GM12875 (cell line): ENCODE results near the gene KCNE5.
"Not testable (repeated sequence)": the region's sequence is repeated elsewhere in the genome, so short reads cannot be mapped to it uniquely, and the experiment has no call there.

Experiments used
- H3K4me3 ChIP-seq: one replicate; pipeline ENCODE4 v1.5.1; 2011; ENCODE audit warnings: low read depth, low read length, control low read depth
- TF ChIP-seq, protein P1 (sequence below): IDR thresholded peaks from 2 replicates; pipeline ENCODE4 v1.5.1; 2011; ENCODE audit warnings: low read depth, mild to moderate bottlenecking, control low read depth, inconsistent platforms, low read length, moderate library complexity, borderline replicate concordance; ENCODE audit not compliant: insufficient read depth

Gene KCNE5

DNA sequence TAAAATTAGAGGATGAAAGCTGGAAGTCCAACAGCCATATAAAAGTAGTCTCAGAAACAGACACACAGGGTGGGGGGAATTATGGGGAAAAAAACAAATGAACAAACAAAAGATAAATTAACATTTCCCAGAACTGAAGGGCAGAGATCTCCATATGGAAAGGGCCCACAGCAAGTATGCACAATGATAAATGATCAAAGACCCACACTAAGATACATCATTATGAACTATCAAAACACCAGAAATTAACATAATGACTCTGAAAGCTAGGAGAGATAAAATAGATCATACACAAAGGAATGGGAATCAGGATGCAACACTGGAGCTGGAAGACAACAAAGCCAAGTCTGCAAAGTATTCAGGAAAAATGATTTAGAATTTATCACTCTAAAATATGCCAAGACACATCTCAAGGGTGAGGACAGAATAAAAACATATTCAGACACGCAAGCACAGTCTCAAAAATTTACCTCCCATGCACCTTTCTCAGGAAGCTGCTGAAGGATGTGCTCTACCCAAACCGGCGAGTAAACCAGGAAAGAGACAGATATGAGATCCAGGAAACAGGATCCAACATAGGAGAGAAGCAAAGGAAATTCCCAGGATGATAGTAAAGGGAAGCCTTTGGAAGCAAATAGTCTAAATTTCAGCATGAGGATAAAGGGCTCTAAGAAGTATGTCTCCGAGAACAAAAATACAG is 30.7 kb upstream of the KCNE5 start:
- H3K4me3 ChIP-seq = no peak overlapping the region
- TF ChIP-seq, protein P1, sequence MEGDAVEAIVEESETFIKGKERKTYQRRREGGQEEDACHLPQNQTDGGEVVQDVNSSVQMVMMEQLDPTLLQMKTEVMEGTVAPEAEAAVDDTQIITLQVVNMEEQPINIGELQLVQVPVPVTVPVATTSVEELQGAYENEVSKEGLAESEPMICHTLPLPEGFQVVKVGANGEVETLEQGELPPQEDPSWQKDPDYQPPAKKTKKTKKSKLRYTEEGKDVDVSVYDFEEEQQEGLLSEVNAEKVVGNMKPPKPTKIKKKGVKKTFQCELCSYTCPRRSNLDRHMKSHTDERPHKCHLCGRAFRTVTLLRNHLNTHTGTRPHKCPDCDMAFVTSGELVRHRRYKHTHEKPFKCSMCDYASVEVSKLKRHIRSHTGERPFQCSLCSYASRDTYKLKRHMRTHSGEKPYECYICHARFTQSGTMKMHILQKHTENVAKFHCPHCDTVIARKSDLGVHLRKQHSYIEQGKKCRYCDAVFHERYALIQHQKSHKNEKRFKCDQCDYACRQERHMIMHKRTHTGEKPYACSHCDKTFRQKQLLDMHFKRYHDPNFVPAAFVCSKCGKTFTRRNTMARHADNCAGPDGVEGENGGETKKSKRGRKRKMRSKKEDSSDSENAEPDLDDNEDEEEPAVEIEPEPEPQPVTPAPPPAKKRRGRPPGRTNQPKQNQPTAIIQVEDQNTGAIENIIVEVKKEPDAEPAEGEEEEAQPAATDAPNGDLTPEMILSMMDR = no peak

DNA sequence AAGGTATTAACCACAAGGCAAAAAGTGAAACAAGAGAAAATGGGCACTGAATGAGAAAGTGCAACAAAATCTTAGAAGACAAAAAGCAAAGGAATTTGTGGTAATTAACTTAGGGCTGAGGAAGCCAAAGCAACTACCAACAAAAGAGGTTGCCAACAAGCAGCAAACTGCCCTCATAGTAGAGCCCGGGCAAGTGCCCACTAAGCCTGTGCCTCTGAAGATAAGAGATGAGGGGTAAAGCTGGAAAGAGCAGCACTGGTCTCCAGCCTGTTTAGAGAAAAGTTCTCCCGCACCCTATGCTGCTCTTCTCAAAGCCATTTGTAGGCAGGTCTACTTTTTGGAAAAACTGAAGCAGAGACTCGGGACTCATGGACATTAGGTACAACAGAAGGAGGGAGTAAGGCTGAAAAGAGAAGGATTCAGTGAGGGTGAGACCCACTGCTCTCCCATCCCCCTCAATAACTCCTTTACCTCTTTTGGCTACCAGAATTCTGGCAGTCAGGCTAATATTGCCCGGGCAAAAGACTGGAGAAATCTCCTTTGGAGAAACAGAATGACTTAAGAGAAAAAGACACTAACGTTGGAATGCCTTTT is 29.6 kb upstream of the KCNE5 start:
- H3K4me3 ChIP-seq = no peak overlapping the region
- TF ChIP-seq, protein P1 = no peak

DNA sequence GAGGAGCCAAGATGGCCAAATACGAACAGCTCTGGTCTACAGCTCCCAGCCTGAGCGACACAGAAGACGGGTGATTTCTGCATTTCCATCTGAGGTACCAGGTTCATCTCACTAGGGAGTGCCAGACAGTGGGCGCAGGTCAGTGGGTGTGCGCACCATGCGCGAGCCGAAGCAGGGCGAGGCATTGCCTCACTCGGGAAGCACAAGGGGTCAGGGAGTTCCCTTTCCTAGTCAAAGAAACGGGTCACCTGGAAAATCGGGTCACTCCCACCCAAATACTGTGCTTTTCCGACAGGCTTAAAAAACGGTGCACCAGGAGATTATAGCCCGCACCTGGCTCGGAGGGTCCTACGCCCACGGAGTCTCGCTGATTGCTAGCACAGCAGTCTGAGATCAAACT is 19.7 kb upstream of the KCNE5 start:
- not testable (repeated sequence) for H3K4me3 ChIP-seq

DNA sequence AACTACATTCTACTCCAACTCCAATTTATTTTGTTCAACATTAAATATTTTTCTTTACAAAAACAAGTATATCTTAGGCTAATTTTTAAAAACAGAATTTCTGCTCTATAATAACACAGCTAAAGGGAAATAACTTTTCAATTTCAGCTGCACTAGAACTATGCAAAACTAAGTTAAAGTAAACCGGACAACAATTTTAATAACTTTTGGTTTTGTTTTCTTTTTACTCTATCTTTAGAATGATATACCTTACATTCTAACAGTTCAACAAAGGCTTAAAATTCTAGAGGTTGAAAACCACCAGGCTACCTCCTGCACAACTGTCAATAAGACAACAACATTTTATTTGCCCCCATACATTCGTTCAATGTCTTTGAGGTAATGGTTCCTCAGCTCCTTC is 18.7 kb upstream of the KCNE5 start:
- no peak overlapping the region for H3K4me3 ChIP-seq

DNA sequence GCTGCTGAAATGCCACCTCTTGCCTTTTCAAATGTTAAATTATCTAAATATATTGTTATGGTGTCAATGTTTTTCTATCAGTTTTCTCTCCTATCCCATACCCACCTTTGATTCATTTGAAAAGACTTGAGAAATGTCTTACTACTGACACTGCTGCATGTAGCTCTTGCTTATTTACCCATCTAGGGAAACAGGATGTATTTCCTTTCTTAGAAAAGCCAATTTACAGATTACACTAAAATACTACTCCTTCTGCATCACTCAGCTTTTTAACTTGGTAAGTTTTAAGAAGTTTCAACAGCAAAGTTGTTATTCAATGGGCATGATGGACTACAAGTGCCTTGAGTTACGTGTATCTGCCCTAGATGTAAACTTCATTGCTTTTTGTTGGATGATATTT is 13.2 kb upstream of the KCNE5 start:
- H3K4me3 ChIP-seq = no peak overlapping the region
- TF ChIP-seq, protein P1 = no peak

More for the DNA sequence above, 18.7 kb upstream of the KCNE5 start:
- TF ChIP-seq, protein P1 = no peak

DNA sequence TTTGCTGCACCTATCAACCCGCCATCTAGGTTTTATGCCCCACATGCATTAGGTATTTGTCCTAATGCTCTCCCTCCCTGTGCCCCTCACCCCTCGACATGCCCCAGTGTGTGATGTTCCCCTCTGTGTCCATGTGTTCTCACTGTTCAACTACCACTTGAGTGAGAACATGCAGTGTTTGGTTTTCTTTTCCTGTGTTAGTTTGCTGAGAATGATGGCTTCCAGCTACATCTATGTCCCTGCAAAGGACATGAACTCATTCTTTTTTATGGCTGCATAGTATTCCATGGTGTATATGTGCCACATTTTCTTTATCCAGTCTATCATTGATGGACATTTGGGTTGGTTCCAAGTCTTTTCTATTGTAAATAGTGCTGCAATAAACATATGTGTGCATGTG is 12.5 kb upstream of the KCNE5 start:
- H3K4me3 ChIP-seq = not testable (repeated sequence)

DNA sequence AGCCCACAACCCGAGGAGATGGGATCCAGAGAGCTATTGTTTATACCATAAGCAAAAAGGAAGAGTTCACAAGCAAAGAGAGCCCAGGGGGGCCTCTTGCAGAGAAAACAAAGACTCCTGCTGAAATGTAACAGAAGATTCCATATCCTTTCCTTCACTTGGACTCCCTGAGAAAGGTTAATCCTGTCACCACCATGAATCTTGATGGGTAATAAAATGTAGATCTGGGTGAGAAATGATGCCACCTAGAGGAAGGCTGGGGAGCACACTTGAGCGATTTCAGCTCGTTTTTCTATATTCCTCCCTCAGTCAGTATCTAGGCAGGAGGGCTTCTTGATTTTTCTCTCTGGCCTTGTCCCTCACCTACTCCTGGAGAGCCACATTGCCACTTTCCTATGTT is 10.2 kb upstream of the KCNE5 start:
- TF ChIP-seq, protein P1 = peak; percentile 51; the same call in 1 of the 2 replicates
- H3K4me3 ChIP-seq = no peak overlapping the region

DNA sequence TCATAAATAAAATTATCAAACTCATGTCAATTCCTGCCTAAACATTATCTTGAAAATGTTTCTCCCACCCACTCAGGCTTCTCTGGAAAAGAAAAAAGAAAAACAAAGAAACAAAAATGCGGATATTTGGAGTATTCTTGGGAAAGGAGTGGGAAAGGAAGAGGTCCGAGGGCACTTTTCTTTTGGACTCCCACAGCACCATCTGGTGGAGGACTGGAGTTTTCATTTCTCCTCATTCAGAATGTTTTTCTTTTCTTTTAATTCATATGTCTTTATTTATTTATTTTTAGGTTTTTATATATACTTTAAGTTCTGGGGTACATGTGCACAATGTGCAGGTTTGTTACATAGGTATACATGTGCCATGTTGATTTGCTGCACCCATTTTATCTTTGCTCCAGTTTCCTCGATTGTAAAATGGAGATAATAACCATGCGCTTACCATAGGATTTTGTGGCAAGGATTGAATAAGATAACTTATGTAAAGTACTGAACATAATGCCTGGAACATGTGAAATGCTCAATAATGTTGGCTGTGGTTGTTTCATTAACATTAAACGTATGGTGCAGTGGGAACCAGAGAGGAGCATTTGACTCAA is 8.0 kb upstream of the KCNE5 start:
- TF ChIP-seq, protein P1 = 0 out of 2 replicates have a peak, but pooled peaks have one; percentile 26
- H3K4me3 ChIP-seq = no peak overlapping the region
